HG02588 (cell line): ENCODE data around the gene SRBD1.

ENCODE experiments used
- ATAC-seq: cut with Tn5 transposase; IDR thresholded peaks from one replicate; pipeline ENCODE4 v1.9.1; 2021; ENCODE audit warnings: mild to moderate bottlenecking, moderate library complexity; ENCODE audit not compliant: unreplicated experiment

SRBD1 gene

DNA sequence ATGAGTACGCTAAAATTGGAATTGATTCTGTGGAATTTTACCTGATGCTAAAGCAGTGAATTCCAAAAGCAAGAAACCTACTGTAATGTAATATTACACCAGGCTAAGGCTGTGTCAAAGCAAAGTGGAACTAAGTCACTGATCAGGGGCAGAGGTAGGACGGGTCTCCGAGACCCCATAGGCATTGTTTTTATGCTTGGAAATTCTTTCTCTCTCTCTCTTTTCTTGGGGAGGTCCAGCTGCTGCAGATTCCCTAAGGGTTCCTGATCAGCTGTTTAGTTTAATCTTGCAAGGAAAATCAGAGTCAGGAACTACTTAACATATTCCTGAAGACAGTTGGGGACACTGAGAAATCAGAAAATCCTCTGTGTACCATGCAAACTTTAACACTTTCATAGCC, 220.2 kb downstream of the SRBD1 start:
- ATAC-seq = no peak

DNA sequence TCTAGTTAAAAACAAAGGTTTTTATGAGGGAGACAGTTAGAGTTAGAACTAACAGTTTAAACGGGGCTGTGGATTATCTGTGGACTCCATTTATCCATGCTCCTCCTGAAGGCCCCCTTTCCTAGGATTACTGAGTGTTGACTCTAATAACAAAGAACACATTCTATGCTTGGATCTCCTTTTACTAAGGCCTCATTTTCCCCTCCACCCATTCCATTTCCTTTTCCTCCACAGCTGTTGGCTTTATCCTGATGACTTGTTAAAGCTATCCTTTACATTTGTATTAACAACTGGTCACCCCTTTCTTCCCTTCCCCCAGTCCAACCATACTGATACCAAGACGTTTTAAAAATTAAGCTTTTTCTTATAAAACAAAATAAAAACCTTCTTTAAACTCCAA, 220.6 kb downstream of the SRBD1 start:
- ATAC-seq = no peak

DNA sequence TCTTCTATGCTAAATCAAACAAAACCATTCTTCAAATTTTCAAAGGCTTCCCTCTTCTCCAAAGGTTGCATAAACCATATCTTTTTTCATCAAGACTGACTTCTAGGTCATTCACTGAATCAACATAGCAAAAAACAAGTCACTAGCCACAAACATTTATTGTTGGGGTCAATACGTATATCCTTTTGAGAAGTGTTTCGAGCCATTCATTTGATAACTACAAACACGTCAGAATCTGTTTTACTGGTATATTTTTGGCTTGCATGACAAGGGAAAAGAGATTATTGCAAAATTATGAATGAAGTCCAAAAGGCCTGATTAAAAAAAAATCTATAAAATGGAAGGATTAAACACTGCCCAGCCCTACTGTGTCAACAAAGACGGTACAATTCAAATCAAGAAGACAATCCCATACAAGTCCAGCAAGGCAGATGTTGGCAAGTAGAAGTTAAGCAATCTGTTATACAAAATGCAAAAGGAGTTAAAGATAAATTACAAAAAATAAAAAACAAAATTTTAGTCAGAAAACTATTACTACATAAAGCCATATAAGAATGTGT, 222.4 kb downstream of the SRBD1 start:
- no peak for ATAC-seq

DNA sequence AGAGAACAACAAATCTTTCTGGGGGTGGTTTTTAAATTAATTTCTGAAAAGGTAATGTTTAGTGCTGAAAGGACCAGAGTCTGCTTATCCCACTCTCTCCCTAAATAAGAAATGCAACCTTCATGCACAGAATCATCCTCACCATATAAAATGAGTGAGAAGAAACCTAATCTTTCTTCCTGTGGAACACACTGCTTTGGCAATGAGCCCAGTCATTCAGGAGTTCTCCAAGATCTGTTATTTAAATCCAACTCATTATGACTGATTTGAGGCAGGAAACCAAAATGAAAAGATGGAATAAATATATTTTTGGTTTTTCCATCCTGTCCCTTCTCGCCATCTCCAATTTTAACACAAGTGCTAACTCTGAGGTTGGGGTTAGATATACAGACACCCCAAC, 228.3 kb downstream of the SRBD1 start:
- ATAC-seq = no peak

DNA sequence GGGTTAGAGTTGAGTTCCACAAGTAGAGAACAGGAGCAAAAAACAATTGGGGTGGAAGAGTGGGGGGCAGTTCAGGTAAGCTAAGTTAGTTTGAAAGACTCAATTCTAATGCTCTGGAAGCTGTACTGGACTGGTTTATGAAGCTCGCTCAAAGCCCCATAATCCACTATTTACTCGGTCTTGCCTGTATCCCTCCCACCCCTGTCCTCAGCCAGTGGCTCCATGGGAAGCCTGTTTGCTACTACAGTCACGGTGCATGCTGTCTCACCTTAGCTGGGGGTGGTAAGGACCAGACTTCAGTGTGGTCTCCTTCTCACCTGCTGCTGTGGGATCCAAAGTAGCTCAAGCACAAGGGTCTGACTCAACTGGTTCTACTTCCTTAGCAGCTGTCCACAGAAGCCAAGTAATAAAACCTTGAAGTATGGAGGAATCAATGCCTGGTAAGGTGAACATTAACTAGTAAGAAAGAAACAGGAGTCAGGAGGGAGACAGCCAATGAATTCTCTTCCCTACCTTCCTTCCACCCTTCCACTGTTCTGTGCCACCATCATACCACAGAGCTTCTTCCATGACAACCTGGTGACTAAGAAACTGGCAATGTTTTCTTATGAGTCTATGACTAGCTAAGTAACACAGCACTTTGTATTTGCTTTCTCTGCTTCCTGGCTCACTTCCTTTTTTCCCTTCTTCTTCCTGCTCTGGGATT, 230.8 kb downstream of the SRBD1 start:
- ATAC-seq = no peak

DNA sequence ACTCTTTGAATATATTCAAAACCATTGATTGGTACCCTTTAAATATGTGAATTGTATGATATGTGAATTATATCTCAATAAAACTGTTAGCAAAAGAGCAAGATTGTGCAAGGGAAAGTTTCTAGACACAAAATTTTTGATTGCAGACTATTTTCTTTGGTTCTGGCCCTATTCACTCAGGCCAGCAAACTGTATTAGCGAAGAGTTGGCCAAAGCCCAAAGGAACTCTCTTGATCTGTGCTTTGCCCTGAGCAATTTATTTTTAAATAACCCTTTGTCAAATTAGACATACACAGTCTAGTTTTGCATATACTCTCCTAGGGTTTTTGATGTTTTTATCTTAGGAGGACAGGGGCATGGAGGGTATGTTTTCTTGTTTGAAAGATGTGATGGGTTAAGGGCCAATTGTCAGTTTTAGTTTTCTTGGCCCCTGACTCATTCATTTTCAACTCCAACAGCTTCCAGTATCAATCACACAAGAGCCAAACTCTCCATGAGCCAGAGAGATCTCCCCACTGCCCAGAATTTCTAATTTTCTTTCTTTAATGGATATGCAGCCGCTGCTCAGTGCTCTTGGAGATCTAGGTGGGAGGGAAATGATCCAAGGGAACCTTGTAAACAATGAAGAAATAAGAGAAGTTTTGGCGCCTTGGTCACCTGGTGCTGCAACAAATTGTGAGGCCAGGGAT, 231.5 kb downstream of the SRBD1 start:
- ATAC-seq = no peak

DNA sequence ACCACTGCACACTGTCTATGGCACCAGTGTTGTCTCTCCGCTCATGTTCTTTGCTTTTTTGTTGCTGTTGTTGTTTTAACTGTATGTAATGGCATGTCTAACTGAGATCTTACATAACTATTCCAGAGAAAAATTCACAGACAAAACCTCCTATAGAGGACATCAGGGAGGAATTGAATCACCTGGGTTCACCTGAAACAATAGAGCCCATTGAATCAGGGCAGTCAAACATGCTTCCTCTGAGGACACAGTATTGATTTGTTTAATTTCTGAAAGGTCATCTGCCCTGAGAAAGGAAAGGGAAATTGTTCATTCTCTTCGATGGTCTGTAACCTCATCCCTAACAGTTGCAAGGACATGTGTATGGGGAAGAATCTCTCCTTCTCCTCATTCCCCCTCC, 237.5 kb downstream of the SRBD1 start:
- ATAC-seq = no peak

DNA sequence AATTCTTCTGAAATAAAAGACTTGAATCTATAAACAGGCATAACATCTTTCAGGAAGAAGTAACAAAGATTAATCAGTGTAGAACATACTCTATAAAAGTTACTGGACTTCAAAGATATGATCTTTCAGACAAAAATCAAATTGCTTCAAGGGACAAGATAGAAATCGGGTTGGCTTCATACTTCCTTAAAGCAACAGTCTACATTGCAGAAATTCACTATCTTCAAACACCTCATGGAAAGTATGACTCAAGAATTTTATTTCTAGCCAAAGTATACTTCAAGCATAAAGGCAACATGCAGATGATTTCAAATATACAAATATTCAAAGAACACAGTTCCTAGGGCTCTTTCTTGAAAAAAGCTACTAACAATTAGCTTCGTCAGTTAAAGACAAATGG, 240.7 kb downstream of the SRBD1 start:
- no peak for ATAC-seq

DNA sequence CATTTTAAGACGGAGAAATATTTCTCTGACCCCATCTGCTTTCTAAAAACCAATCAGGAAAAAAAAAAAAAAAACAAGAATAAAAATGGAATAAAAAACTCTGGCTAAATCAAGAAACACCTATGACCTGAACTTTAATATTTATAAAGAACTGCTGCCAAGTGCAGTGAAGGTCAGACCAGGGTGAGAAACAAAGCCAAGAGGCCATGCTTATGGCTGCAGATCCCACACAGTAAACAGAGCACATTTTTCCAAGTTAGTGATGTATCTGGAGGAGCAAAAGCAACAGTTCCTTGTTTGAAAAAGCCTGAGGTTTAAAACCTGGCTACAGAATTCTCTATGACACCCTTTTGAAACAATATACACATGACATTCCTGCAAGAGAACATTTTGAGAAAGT, 242.3 kb downstream of the SRBD1 start:
- no peak for ATAC-seq

DNA sequence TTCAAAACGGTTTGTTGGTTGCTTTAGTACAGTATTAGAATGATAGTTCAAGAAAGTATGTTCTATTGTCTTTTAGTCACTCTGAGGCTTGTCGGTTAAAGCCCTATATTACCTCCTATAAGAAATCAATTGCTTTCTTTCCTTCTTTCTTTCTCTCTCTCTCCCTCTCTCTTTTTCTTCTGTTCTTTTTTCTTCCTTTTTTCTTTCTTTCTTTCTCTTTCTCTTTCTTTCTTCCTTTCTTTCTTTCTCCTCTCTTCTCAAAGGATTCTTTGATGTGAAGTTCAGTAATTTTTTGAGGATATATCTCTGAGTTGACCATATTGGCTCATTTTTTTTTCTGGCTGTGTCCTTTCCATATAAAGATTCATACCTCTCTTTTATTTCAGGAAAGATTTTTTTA, 249.4 kb downstream of the SRBD1 start:
- no peak for ATAC-seq

DNA sequence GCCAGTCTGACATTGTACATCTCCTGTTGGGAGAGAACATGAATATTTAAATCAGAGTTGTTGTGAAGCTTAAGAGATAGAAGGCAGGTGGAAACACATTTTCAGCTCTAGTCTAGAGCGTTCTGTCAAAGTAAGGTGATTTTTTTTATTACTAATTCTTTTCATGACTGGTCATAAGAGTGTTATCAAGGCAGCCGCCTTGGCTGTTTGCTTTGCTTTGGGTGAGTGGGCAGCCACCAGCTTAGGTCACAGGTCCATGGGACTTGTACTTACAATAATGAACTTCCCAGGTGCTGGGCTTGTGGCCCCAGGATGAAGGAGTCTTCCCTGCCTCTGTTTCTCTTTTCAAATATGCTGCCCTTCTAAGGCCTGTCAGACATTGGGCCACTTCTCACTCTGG, 256.3 kb downstream of the SRBD1 start:
- ATAC-seq = no peak

DNA sequence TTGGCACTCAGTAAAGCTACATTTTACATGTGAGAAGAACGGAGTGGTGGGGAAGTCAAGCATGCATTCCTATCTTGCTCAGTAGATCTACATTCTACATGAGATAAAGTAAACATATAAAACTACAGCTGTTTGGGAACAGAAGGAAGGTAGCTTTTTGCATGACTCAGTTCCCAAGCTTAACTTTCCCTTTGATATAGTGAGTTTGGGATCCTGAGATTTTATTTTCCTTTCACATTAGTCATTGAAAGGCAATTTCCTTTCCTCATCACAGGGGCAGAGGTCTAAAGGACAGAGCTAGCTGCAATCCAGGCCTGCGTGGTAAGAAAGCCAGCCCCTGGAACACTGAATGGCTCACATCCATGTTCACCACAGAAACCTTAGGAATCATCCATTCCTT, 257.2 kb downstream of the SRBD1 start:
- ATAC-seq = no peak

DNA sequence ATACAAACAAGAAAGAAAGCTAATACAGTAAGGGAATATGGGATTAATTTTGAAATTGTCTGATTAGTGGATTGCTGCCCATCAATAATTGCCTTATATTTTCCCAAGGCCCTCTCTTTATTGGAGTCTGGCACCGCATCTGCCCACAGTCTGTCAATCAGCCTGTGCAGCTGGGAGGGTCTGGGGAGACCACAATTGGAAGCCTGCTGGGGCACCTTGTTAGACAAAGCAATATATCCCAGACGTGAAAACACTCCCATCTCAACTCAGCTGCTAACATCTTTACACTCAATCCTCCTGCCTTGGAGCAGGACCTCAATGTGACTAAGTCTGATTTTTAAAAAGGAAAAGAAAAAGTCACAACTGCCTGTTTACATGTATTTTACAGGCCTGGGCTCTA, 258.6 kb downstream of the SRBD1 start:
- no peak for ATAC-seq

DNA sequence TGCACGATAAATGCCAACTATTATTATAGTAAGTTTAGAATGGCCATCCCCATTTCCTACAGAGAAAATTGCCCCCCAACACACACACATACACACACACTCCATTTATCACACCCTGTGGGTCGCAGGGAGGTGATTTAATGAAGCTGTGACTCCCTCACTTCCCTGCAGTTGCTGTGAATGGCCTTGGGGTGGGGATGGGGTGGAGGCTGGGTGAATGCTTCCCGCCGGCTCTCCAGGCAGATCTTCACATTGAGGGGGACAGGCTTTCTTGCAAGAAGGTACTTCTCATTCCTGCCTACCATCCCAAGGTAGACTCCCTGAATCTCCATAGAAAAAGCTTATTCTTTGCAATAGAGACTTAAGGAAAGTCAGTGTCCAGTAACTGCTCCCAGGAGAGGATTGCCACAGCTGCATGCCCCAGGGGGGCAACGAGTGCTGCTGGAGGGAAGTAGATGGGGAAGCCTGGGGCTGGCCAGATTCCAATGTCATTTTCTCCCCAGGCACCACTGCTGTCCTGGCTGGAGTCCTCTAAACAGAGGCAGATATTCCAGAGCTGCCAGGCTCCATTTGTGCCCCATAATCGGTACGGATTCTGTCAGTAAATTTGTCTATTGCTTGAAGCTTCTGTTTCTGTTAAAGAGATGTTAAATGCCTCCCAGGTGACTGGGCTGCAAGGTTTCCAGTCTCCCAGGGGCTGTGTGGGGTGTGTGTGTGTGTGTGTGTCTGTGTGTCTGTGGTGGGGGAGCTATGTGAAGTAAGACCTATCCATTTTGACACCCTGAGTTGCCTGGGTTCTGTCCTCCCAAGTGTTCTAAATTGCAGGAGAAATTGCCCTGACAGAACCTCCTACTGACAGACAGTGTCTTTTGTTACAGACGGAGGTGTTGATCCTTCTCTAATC, 265.5 kb downstream of the SRBD1 start:
- ATAC-seq = no peak

DNA sequence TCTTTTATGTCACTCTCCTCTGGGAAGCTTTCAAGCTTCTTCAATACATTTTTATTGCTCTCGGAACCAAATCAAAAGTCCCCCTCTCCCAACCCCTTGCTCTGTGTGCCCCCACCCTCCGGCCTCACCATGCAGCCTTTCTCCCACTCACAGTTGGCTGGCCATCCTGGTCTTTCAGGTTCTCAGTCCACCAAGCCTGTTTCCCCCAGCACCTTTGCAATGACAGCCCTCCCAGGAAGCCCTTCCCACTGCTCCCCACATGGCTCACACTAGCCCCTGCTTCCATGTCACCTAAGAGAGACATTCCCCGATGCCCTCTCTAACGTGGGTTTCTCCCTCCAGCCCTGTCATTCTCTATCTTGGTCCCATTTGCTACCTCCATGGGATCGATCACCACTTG, 266.6 kb downstream of the SRBD1 start:
- no peak for ATAC-seq

DNA sequence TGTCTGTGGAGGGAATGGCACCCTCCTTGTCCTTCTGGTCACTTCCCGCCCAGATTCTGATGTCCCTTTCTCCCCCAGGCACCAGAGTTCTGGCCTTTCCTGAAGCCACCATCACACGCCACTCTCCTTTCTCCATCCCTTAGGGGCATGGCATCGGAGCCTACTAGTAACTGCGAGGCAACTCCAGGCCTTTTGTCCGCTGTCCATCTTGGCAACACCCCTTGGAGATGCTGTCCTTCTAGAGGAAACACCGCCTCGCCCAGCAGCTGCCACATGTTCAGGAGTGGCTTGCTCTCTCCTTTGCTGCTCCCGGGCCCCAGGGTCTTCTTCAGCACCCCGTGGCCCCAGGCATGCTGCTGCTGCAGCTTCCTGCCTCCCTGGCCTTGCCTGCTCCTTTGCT, 267.0 kb downstream of the SRBD1 start:
- no peak for ATAC-seq

DNA sequence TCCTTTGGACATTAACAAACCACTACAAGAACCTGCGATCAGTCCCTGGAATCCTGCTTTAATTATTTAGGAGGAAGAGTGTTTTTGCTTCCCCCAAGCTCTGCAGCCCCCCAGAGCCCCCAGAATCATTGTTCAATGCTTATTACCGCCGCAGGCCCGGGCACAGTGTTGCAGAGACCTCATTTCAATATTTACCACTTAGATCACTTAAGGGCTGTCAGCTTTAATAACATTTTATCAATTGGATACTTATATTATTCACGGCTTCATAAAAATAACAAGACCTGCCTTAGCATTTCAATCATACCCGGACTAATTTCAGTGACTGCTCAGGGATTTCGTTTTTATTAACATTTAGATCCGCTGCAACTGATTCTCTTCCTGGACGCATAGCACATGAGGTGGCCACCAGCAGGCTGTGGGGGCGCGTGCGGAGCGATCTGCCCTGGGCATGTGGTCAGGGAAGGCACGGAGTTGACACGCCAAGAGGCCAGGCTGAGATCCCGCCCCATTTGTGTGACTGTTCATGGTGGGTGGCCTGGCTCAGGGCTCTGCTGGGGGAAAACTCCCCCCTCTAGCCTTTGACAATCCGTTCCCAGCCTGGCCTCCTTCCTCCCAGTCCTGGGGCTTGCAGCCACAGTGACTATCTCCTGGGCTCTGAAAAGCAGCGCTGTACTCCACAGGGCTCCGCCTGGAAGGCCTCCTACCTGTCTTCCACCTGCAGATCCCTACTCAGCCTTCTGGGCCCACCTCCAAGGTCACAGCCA, 267.6 kb downstream of the SRBD1 start:
- ATAC-seq = no peak

DNA sequence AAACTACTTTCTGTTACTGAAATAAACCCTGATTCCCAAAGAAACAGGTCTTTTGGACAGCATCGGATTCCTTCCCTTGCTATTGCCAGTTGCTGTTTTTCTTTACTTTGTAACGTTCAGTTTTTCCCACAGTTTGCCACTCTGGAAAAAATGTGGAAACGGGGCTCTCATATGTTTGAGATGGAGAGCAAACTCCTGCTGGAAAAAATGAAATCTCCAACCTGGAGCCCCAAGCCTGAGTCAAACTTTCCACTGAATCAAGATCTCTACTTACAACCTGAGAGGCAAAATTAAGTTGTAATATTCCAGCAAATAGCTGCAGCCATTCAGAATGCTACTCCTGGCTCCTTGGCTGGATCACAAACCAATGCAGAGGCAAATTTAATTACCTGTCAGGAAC, 270.7 kb downstream of the SRBD1 start:
- ATAC-seq = no peak

DNA sequence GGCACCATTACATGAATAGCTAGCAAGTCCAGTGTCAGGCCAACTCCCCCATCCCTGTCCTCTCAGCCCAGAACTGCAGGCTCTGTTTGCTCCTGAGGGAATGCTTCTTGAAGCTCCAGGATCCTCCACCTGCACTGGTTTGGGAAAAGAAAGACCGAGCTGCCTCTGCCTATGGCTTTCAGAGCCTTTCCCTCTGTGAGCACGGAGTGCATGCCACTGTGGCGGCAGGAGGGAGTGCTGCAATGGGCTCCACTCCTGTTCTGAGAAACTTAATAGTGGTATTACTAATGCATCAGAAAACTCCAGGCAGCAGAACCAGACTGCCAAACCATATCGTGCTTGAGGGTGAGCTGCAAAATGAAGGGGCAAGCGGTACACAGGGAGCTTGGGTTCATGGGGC, 271.8 kb downstream of the SRBD1 start:
- ATAC-seq = no peak
